Activated T-helper 1 cell treated with anti-CD3 and anti-CD28 coated beads, Interleukin-2, amount 50 U/mL, for 16 hours (primary cell): ENCODE results near the gene LCP2.
A peak's percentile ranks its signal among the peaks of the same experiment; 100 is the strongest.

ENCODE experiments used
- DNase-seq, 2 donors: peaks; one replicate each; pipeline ENCODE4 v3.0.0-alpha.2; 2020; ENCODE audit warnings: low read depth in 1 of 2, low spot score in 1 of 2

Gene LCP2

DNA sequence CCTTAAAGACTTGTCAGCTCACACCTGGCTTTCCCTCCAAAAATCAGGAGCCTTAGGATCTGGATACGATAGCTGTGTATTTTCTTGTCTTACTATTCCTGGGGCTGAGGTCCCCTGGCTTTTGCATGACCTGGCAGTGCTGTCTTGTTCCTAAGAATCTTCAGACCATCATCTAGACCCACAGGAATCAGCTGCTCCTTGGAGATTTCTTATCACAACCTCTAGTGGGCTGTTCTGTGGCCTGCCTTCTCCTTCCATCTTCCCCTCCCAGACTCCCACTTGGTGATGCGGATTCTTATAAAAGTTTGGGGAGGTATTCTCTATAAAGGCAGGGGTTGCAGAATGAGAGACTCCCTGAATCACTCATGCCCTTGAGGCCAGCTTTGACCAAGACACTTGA, 21.4 kb downstream of the LCP2 start:
- DNase-seq: no peak

DNA sequence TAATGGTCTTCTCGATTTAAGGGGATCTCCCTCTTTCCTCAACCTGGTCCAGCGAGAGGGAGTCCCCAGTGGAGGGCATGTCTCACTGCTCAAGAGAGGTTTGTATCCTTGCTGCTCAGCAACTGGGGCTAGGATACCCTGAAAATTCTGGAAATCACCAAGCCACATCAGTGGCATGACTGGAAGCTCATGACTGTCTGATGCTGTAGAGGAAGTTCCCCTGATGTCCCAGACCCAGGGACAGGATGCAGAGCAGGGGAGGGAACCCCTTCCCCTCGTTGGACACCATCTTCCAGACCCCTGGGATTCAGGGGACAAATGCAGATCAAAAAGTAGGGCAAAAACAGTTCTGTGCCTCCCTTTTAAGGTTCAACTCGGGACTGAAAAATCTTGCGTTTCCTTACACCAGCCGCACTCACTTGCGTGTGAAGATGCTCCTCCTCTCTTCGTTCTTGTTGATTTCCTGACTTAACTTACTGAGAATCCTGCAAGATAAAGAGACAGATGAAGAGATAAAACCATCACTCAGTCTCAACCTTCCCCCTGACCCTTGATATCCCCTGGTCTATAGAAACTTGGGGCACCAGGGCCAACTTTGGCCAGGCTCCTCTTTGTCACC, 22.1 kb downstream of the LCP2 start:
- peak in 1 of 2 donors; percentile 32 for DNase-seq

DNA sequence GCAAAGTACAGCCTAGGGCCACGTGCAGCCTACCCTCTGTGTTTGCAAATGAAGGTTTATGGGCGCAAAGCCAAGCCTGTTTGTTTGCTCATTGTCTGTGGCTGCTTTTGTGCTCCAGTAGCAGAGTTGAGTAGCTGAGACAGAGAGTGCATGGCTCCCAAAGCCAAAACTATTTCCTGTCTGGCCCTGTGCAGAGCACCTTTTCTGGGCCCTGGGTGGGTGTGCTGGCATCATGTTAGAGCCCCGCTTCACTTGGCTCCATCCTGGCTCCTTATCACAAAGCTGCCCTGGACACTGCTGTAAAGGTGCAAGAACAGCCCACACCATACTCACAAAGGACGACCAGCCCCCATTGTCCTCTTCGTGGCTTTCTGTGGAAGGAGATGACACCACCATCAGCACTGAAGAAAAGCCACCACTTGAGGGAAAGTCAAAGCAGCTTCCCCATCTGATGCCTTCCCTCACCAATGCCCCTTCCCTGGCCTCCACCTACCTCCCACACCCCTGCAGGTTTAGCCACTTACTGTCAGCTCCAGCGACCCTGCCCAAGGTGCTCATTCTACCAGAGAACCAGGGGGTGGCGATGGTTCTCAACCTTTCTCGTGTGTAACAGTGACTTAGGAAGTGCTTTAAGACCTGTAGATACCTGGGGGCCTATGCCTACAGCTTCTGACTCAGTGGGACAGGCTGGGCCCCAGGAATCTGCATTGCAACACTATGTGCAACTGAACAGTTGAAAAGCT, 23.4 kb downstream of the LCP2 start:
- no peak for DNase-seq

DNA sequence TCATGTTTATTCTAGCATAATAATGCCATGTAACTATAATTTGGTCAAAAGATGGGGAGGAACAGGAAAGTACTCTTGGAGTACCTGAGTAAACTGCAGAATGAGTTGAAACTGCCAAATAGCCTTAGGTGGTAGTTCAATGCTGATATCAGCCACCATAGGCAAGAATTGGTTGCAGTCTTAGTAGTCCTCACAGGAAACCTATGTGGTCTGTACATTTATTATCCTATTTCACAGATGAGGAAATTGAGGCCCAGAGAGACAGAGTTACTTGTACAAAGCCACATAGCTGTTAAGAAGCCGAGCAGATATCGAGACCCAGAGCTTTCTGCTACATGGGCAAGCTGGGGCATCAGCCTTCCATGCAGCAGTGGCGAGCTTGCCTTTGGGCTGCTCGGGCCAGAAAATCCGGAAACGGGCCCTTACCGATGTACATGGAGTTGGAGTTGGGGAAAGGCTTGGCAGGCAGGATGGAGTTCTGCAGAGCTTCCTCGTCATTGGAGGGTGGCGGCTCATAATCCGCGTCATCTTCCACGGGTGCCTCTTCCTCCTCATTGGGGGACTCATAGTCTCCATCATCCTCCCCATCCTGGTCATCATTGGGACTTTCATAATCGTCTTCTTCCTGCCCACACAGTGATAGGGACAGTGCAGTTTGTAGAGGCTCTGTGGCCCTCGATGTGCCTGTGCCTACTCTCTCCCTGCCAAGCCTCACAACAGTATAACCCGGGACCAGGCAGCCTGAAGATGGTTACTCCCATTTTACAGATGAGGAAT, 27.1 kb downstream of the LCP2 start:
- no peak for DNase-seq

DNA sequence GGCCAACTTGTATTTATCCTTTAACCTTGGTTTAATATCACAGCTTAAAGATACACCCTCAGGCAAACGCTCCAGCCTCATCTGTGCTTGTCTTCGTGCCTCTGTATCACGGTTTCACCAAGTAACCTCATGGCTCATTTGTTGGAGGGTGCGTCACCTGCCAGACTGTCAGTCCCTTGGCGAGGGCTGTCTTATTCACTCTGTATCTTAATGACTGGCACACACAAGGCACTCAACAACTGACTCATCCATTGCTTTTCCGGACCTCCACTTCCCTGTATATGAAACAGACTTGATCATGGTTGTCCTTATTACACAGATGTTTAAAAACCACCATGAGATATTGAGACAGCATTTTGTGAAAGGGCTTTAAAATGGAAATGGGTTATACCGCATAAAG, 28.0 kb downstream of the LCP2 start:
- peak in 1 of 2 donors; percentile 40 for DNase-seq

DNA sequence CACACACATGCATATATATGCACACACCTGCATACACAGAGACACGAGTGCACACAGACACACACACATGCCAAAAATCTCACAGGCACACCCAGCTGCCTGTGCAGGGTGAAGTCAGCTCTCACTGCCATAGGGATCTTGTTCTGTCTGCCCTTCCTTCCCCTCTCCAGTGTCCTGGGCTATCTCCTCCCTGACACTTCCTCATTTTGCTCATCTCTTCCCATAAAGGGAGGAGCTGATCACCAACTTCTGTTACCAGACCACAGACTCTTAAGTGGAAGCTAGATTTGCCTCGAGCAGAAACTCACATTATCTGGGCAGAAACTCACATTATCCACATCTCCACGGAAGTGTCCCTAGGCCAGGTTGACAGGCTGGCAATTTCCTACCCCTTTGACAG, 28.7 kb downstream of the LCP2 start:
- DNase-seq: no peak

DNA sequence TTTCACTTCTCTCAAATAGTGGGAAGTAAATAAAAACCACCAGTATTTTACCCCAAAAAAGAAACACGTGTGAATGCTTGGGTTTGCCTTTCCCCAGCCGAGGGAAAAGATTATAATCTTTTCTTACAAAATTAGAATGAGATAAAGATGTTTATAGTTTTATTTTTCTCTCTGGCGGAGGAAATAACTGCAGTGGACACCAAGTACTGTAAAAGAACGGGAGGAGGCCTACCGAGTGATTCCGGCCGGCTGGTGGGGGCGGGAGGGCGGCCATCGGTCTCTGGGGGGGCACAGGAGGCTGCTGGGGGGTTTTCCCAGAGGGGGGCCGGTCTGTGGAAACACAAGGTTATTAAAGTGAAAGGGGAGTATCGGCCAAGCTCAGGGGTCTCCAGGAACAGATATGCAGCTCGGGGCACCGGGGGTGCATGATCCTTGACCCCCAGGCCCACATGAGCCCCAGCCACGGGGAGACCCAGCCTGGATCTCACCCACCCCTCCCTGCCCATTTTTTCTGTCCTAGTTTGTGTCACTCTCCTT, 29.4 kb downstream of the LCP2 start:
- no peak for DNase-seq

DNA sequence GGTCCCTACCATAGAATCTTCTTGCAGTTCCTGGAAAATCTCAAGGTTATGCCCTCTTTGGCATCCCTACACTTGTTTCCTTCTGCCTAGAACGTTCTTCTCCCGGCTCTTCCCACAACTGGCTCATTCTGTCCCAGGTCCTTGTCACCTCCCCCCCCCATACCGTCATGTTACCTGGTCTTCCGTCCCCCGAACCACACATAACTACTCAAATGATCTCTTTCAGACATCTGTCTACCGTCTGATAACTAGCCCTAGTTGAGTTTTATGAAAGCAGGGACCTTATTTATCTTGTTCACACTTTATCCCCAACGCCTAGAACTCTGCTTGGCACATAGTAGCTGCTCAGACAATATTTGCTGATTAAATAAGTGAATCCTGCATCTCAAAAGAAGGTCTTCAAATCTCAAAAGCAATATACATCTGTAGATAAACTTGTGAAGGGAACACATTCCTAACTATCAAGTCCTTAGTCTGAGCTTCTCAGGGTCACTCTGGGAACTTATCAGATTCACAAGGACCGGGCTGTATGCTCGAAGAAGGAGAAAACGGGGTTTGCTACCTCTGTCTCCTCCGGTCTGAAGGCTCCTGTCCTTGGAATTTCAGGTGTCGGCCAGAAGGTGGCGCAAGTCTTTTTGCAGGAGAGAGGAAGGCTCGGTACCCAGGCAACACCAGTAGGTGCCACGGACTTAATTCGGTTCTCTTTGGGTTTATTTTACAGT, 30.0 kb downstream of the LCP2 start:
- DNase-seq: peak; percentile 60

DNA sequence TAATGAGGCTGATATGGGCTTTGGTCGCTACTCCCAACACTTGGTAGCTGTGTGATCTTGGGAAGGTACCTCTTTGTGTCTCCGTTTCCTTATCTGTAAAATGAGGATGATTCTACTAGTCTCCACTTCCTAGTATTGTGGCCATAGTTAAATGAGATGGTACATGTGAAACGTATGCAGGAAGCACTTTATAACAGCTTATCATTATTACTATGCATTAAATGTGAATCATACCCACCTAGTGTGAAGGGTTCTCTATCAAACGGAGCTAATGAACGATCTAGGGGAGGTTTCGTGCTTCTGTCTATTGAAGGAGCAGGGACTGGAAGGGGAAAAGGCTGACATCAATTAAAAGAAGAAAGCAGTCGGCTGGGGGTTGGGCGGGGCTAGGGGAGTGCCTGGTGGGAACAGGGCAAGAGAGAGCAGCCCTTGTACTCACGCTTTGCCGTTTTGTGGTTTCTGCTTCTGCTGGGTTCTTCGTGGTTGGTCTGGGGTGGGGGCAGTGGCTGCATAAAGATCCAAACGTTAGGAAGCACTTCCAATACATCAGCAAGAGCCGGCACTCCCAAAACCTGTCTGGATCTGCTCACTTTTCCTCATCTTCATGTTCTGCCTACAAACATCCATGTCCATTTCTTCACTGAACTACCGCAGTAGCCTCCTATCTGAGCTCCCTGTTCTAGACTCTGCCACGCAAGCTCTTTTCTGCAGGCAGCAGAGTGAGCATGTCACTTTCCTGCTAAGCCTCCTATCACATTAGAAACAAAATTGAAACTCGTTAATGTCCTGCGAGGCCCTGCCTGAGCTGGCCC, 30.8 kb downstream of the LCP2 start:
- no peak for DNase-seq

DNA sequence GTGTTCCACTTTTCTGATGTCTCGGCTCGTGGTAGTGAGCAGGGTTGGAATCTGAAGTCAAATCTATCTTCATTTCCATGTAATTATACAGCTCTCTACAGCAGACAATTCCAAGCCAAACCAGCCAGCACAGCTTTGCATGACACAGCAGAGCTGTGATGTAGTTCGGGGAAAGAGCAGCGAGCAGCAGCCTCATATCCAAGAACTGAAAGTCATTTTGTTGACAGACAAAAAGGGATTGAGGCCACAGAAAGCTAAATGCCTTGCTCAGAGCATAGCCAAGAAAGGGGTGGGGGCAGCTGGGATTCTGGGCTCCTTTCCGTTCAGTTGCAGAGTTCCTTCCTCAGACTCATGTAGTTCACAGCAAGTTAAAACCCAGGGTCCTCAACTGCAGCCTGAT, 32.1 kb downstream of the LCP2 start:
- no peak for DNase-seq

DNA sequence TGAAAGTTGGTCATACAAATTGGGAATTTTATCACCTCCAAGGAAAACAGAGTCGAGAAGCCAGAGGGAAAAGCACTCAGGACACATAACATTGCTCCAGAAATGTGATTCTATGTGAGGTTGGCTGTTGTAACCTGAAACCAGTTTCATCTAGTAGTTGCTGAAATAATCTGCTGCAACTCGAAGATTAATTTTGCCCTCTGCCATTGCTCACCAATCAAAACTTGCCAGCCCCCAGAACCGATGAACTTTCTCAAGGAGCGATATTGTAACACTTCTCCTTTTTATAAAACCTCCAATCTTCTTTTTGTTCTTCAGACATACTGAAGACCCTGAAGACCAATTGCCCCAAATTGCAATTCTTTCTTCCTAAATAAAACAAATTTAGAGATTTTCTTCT, 33.7 kb downstream of the LCP2 start:
- no peak for DNase-seq

DNA sequence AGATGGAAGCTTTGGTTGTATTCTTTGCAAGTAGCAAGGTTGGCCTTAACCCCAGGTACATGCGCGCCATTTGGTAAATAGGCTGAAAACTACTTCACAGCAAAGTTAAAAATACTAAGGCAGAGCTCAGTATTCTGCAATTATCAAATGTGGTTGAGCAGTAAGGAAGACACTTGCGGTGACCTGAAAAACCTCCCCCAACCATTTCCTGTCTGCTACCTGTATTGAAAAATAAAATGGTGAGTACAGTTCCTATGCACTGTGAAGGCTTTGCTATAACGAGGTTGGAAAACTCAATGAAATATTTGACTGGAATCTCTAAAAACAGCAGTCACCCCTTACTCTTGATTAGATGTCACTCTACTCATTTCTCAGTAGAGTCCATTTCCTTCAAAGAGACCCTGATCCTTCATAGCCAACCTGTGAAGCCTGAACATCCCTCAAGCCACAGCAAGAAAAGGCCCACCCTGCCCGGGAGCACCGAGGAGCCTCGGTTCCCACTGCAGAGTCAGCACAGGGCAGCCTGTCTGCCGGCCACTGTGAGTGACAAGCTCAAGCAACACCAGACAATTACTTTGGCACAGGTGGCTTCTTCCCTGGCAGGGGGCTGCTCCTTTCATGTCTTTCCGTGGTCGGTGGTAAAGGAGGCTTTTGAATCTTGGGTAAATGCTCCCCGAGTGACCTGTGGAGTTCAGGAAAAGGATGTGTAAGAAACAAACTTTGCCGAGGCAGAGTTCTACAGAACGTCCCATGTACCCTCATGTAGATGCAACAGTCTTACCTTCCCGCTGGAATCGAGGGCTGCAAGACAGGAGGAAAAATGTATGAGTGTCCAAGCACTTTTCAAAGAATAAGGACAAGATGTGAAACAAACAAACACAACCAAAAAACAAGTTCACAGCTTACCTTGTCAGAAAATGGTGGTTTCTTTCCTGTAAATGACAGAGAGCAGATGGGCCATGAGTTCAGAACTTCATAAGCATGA, 35.2 kb downstream of the LCP2 start:
- DNase-seq: no peak

DNA sequence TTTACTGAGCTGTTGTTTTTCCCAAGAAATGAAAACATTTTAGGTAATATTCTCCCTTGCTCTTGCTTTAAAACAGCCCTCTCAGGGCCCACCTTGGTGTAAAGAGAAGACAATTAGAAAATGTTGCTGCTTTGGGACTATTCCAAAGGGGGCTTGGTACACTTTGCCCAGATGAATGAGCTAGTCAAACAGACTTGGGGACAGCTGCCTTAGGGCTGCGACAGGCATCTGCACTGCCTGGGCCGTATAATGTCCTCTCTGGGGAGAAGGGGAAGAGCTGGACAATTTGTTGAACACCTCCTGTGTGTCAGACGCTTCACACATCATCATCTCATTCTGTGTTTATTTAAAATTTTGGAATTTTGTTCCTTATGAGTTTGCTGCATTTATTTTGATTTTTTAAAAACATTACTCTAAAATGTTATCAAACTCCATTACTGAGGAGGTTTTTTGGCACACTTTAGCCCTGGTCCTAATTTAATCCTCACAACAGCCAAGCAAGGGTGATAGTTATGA, 36.0 kb downstream of the LCP2 start:
- DNase-seq: no peak

DNA sequence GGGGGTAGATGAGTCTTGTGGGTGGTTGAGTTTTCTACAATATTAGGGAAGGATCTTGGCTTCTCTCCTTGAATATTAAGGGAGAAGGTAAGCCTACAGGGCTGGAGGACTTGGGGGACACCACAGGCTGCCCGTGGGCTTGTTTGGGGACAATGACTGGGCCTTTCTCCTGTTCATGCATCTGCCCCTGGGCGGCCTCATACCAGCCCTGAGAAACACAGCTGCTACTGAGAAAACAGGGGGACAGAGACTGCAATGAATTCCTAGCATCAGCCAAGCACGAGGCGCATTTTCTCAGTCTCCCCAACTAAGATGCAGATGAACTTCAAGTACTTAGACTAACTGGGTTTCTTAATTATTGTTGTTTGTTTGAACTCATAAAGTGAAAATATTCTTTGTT, 40.2 kb downstream of the LCP2 start:
- no peak for DNase-seq

DNA sequence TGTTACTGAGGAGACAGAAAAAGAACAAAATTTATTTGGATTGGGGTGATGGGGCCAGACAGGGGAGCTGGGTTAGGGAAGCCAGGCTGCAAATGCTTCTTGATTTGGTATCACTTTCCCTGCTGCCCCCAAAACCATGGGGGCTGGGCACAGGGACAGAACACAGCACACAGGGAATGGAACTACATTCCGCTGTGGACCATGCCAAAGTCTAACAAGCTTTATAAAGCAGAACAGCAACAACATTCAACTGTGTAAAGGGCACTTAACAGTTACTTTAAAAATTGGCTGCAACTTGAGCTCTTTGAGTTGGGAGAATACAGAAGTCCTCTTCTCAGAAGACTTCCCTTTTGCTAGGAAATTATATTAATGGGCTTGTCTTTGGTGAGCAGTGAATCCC, 41.0 kb downstream of the LCP2 start:
- no peak for DNase-seq

DNA sequence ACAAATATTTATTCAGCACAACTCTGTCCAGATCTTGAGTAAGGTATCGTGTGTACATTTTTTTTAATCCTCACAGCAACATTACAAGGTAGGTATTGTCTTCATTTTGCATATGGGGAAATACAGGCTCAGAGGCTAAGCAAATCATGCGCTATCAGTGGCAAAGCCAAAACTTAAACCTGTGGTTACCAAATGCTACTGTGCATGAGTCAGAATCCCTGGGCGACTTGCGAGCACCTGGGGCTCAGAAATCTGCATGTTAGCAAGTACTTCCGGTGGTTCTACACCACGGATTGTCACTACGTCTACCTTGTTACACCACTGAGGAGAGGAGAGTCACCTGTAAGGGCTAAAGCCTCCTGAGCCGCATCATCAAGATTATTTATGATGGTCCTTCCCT, 43.5 kb downstream of the LCP2 start:
- DNase-seq: peak in 1 of 2 donors; percentile 54

DNA sequence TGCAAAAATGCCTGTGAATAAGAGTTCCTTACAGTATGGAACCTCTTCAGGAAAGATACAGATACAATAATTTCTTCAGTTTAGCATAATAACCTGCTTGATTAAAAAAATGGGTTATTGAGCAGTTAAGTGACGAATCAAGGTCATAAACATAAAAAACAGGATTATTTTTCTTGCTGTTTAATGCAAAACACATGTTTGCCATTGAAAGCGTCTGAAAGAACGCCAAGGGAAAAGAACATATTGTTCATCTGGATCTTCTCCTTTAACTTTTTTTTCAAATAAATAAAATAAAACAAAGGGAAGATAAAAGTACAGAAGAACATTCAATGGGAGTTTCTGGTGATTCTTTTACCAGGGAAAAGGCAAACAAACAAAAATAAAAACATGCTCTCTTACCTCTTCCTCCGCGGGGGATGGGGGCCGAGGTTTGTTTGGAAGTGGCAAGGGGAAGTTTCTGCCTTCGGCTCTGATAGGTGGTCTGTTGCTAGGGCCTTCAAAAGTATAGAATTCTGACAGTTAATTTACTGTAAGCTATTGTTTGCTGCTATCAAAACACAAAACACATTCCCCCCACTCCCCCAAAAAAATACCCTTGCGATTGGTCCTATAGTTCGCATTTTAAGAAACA, 44.7 kb downstream of the LCP2 start:
- DNase-seq: no peak

DNA sequence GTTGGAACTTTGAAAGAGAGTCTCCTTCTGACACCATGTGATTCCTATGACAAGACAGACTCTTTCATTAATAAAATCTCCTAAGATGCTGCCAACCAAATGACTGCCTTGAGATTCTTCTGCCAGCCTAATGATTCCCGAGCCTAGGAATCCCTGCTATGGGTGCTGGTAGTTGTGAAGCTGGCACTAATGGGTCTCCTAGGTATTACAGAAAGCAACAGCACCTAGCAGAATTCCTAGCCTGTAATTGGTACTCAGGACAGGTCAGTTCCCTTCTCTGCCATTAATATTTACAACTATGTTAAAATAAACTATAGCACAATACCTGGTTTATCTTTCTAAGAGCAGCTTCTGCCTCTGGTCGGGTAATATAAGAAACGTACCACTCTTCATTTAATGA, 45.5 kb downstream of the LCP2 start:
- DNase-seq: no peak

DNA sequence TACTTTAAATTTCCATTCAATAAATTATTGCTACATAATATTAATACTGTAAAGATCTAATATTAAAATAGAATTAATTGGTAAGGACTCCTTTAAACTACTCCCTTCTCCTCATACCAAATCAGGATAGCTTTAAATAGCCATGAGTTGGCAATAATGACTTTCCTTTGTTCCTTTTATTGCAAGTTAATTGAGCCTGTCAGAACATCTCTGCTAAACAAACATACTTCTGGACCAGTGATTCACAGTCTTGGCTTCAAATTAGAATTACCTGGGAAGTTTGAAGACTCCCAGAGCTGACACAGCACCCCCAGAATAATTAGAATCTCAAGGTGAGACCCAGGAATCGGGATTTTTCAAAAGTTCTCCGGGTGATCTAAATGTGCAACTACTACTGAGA, 46.1 kb downstream of the LCP2 start:
- DNase-seq: no peak
